Transverse colon (tissue), 4 donors: ENCODE results near the gene OR10P1. TPM values are rescaled to one million over a fixed set of nuclear protein-coding genes. Genes with fewer than 3 reads are reported as not detected.

Experiments used
- DNase-seq: peaks from one replicate; pipeline ENCODE4 v3.0.0-alpha.2; 2019
- H3K27ac ChIP-seq, 4 donors: fragments of 200-600 bp; sonication (generic); 2 replicates each; pipeline ENCODE4 v1.5.1; 2016 to 2018; ENCODE audit warnings: inconsistent platforms in 4 of 4
- H3K27me3 ChIP-seq: fragments of 200-600 bp; sonication (generic); 2 replicates; pipeline ENCODE4 v1.5.1; 2017; ENCODE audit warnings: inconsistent platforms
- H3K36me3 ChIP-seq, 4 donors: fragments of 200-600 bp; sonication (generic); 2 replicates each; pipeline ENCODE4 v1.5.1; 2017 to 2019; ENCODE audit warnings: inconsistent platforms in 4 of 4
- H3K4me1 ChIP-seq, 4 donors: fragments of 200-600 bp; sonication (generic); 2 replicates each; pipeline ENCODE4 v1.5.1; 2017 to 2020; ENCODE audit warnings: inconsistent platforms in 4 of 4
- H3K4me3 ChIP-seq, 4 donors: fragments of 200-600 bp; sonication (generic); 1 replicate in 1 of 4; 2 replicates in 3 of 4; pipeline versions ENCODE4 v1.5.1 to v1.6.1; 2017 to 2019; ENCODE audit warnings: inconsistent platforms in 4 of 4
- H3K9me3 ChIP-seq, 2 donors: fragments of 200-600 bp; sonication (generic); 2 replicates each; pipeline ENCODE4 v1.5.1; 2017 to 2019; ENCODE audit warnings: inconsistent platforms in 2 of 2
- CTCF ChIP-seq, 5 experiments: fragments of 200-600 bp in 3 of 5; fragments of 450-650 bp in 2 of 5; sonication (generic) in 3 of 5; IDR thresholded peaks; 1 replicate in 2 of 5; 2 replicates in 3 of 5; pipeline ENCODE4 v1.5.1; 2016 to 2017; ENCODE audit warnings: antibody characterized with exemption in 5 of 5, inconsistent platforms in 3 of 5, mild to moderate bottlenecking in 2 of 5, moderate library complexity in 1 of 5
- EP300 ChIP-seq: sonication (generic); formaldehyde crosslinking; IDR thresholded peaks from one replicate; pipeline ENCODE4 v1.6.1; 2017; ENCODE audit warnings: antibody characterized with exemption, low read depth
- POLR2A ChIP-seq: fragments of 450-650 bp; IDR thresholded peaks from one replicate; pipeline ENCODE4 v1.6.1; 2016; ENCODE audit warnings: antibody characterized with exemption, mild to moderate bottlenecking, moderate library complexity
- POLR2AphosphoS5 ChIP-seq, 3 donors: sonication (generic); formaldehyde crosslinking; IDR thresholded peaks; one replicate each; pipeline ENCODE4 v1.6.1; 2016; ENCODE audit warnings: antibody characterized with exemption in 3 of 3
- WGBS, 2 donors: methylation state at CpG; one replicate each; pipeline ENCODE4 v1.1.5; 2018; ENCODE audit warnings: low coverage in 1 of 2; 5-methylcytosine and 5-hydroxymethylcytosine counted together
- in situ Hi-C, 4 donors: fragments of 200-750 bp; cut with MboI; loops; one replicate each; pipeline versions ENCODE4 v1.15.0 to v1.15.1; 2017; ENCODE audit warnings: low sequenced_read_pairs in 3 of 4, low pct_ligation_motif_present in 1 of 4, low pct_unique_long_range_greater_than_20kb in 1 of 4
- intact Hi-C: fragments of 100-400 bp; cut with DNase I; formaldehyde crosslinking; loops from one replicate; pipeline ENCODE4 v1.15.1; 2023; ENCODE audit warnings: low total_unique reads
- total RNA-seq, 4 donors: library from RNA; depleted of rRNA; stranded (reverse); fragments of >200 nt; gene quantifications; one replicate each; pipeline ENCODE4 v1.1.0, GENCODE V29; 2016

OR10P1 gene
- total RNA-seq, 4 donors from 2014 or later: not detected

GRCh38 chr12:55671746-55672145 lies 35.1 kb downstream of the OR10P1 start:
- in situ Hi-C loops: no loop called here
- H3K9me3 ChIP-seq: no peaks in the 10 kb centered on the region
- peak overlapping the region; percentile 54 to 73 (median 68) for H3K27ac ChIP-seq
- no peaks in the 10 kb centered on the region for H3K27me3 ChIP-seq
- TF ChIP-seq POLR2AphosphoS5 (IDR thresholded peaks at IDR 0.05) (peak in 1 of 3 donors; percentile 29), CTCF (IDR thresholded peaks at IDR 0.05) (no peak)
- intact Hi-C loops: no loop called here
- no peaks in the 10 kb centered on the region for H3K36me3 ChIP-seq
- DNase-seq: peak; percentile 57
- peaks cover 0 to 46% (median 13%) of the 10 kb centered on the region in 4 donors for H3K4me1 ChIP-seq
- 31 to 59% methylated on average over 3 to 4 of the region's 4 CpGs for WGBS, 2 donors
- no peak overlapping the region for H3K4me3 ChIP-seq

GRCh38 chr12:55673638-55674037 lies 36.9 kb downstream of the OR10P1 start:
- TF ChIP-seq POLR2A (no peak), POLR2AphosphoS5 (IDR thresholded peaks at IDR 0.05) (no peak), CTCF (IDR thresholded peaks at IDR 0.05) (no peak), EP300 (no peak)
- in situ Hi-C loops: no loop called here
- DNase-seq: no peak

GRCh38 chr12:55675666-55676065 lies 39.0 kb downstream of the OR10P1 start:
- Histone ChIP-seq H3K27me3 (no peaks in the 10 kb centered on the region), H3K4me1 (peaks cover 0 to 37% (median 10%) of the 10 kb centered on the region in 4 donors), H3K36me3 (no peaks in the 10 kb centered on the region), H3K4me3 (no peak overlapping the region), H3K27ac (peak overlapping the region in 1 of 4 donors; percentile 25), H3K9me3 (no peaks in the 10 kb centered on the region)
- peak; percentile 56 for DNase-seq
- in situ Hi-C loops: no loop called here
- intact Hi-C loops: no loop called here
- no peak for TF ChIP-seq EP300
- TF ChIP-seq CTCF (IDR thresholded peaks at IDR 0.05): no peak
- no peak for TF ChIP-seq POLR2A
- no peak for TF ChIP-seq POLR2AphosphoS5 (IDR thresholded peaks at IDR 0.05)
- 47 to 55% methylated on average over 3 to 8 of the region's 8 CpGs for WGBS, 2 donors

More at GRCh38 chr12:55673638-55674037, 36.9 kb downstream of the OR10P1 start:
- no peaks in the 10 kb centered on the region for H3K27me3 ChIP-seq
- H3K4me3 ChIP-seq: no peak overlapping the region
- intact Hi-C loops: no loop called here
- peak overlapping the region; percentile 19 to 40 (median 24) for H3K27ac ChIP-seq
- peaks cover 0 to 46% (median 13%) of the 10 kb centered on the region in 4 donors for H3K4me1 ChIP-seq
- H3K36me3 ChIP-seq: no peaks in the 10 kb centered on the region
- no peaks in the 10 kb centered on the region for H3K9me3 ChIP-seq

GRCh38 chr12:55676707-55677106 lies 40.0 kb downstream of the OR10P1 start:
- peaks cover 4 to 40% (median 13%) of the 10 kb centered on the region in 4 donors for H3K4me1 ChIP-seq
- no peak overlapping the region for H3K27ac ChIP-seq
- TF ChIP-seq POLR2AphosphoS5 (IDR thresholded peaks at IDR 0.05): no peak
- TF ChIP-seq CTCF (IDR thresholded peaks at IDR 0.05): no peak
- TF ChIP-seq POLR2A: no peak
- TF ChIP-seq EP300: no peak
- no peaks in the 10 kb centered on the region for H3K27me3 ChIP-seq
- WGBS, 2 donors: 57 to 89% methylated on average over 6 of the region's 6 CpGs
- in situ Hi-C loops: no loop called here
- no peaks in the 10 kb centered on the region for H3K36me3 ChIP-seq
- intact Hi-C loops: no loop called here
- no peak overlapping the region for H3K4me3 ChIP-seq
- H3K9me3 ChIP-seq: no peaks in the 10 kb centered on the region
- DNase-seq: no peak
